ENCODE data around the gene NRARP. TPM values are rescaled to one million over a fixed set of nuclear protein-coding genes. Genes with fewer than 3 reads are reported as not detected.
A peak's percentile ranks its signal among the peaks of the same experiment; 100 is the strongest.

Gene NRARP
- total RNA-seq, 1 experiment from 2014 or later, result 16.9 TPM

GRCh38 chr9:137304383-137305059 is 2.5 kb upstream of the NRARP start:
- intact Hi-C loops (cut with micrococcal nuclease; ENCODE audit: unreplicated experiment) (no loop called here), in situ Hi-C loops (cut with HindIII; ENCODE audit: low pct_unique_long_range_greater_than_20kb, low sequenced_read_pairs) (no loop called here)
- Histone ChIP-seq H3K9me3 (ENCODE audit: control insufficient read depth, insufficient read depth, low read depth, low read length) (no peaks in the 10 kb centered on the region), H3K4me1 (ENCODE audit: control insufficient read depth, insufficient read depth, low read length) (peaks cover 46% of the 10 kb centered on the region), H3K36me3 (ENCODE audit: control insufficient read depth, insufficient read depth, low read length) (no peaks in the 10 kb centered on the region), H3K27ac (ENCODE audit: low read length) (peak overlapping the region; percentile 61; the same call in 1 of the 2 replicates), H3K4me3 (ENCODE audit: low read depth in 2 of 2, low read length in 2 of 2) (no peak overlapping the region), H3K27me3 (ENCODE audit: control insufficient read depth, insufficient read depth, low read length) (no peaks in the 10 kb centered on the region)
- no TSS peak for BruUV-seq (replicated peaks)
- no peak for ATAC-seq
- peak; percentile 47 for TF ChIP-seq CTCF (IDR thresholded peaks at IDR 0.05)
- TF ChIP-seq TCF7L2 (IDR thresholded peaks at IDR 0.05; ENCODE audit: low read depth, low read length), result no peak
- ChIA-PET POLR2A (no interaction called here), CTCF (no interaction called here)
- no peak for DNase-seq (ENCODE audit: low read depth, low spot score)

DNA sequence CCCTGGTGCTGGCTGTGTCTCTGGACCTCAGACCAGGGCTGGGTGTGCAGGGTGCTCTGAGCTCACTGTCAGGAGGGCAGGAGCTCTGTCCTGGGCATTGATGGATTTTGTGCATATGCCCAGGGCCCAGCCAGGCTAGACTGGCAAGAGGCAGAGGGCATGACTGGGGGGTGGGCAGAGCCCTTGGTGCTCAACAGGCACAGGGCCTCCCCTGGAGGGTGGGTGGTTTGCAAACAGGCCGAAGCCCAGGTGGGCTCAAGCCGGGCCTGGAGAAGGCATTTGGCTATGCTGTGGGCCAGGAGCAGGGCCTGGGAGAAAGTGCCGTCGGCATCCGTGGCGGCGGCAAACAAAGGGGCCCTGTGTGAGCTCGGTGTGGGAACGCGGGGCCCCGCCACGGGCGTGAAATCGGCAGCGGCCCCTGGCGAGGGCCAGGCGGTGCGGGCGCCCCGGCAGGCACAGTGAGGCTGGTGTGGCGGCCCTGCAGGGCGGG is 1.9 kb upstream of the NRARP start:
- DNase-seq (ENCODE audit: low read depth, low spot score) (no peak), ATAC-seq (no peak)
- in situ Hi-C loops (cut with HindIII; ENCODE audit: low pct_unique_long_range_greater_than_20kb, low sequenced_read_pairs), result no loop called here
- POLR2A ChIA-PET, result no interaction called here
- Histone ChIP-seq H3K4me1 (ENCODE audit: control insufficient read depth, insufficient read depth, low read length) (peaks cover 52% of the 10 kb centered on the region), H3K27ac (ENCODE audit: low read length) (peak overlapping the region; percentile 78), H3K9me3 (ENCODE audit: control insufficient read depth, insufficient read depth, low read depth, low read length) (no peaks in the 10 kb centered on the region), H3K36me3 (ENCODE audit: control insufficient read depth, insufficient read depth, low read length) (no peaks in the 10 kb centered on the region), H3K4me3 (ENCODE audit: low read depth in 2 of 2, low read length in 2 of 2) (no peak overlapping the region), H3K27me3 (ENCODE audit: control insufficient read depth, insufficient read depth, low read length) (no peaks in the 10 kb centered on the region)
- intact Hi-C loops (cut with micrococcal nuclease; ENCODE audit: unreplicated experiment), result no loop called here
- no peak for TF ChIP-seq POLR2AphosphoS5 (IDR thresholded peaks at IDR 0.05; ENCODE audit: low read depth, low read length)
- BruUV-seq (replicated peaks), result no TSS peak
- CTCF ChIA-PET, result no interaction called here

DNA sequence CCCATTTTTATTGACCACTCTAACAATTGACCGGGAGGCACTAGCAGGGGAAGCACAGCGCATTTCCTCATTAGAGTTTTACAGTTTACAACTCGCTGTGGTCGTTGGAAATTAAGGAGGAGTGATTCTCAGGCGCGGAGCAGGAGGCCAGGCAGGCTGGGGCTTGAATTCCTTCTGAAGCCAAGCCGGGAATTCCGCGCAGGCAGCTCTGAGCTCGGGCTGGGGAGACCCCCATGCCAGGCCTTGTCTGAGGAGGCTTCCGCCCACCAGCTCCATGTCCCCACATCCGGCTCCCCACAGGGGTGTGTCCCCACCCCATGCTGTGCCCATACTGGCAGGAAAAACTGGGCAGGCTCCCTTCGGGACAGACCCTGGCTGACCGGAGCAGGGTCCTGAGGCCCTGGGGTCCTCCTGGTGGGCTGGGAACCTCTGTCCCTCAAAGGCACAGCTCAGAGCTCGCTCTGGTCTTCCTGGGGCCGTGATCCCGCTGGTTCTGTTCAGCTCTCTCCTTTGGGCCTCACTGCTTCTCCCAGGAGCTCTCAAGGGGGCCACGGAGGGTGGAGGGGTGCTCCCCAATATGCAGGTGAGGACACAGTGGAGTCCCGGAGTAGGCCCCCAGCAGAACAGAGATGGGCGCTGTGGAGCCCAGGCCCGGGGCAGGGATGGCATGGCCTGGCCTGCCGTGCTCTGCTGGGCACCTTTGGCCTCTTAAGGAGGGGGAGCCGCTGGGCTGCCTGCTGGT is 1.3 kb upstream of the NRARP start:
- DNase-seq (ENCODE audit: low read depth, low spot score) (no peak), ATAC-seq (no peak)
- in situ Hi-C loops (cut with HindIII; ENCODE audit: low pct_unique_long_range_greater_than_20kb, low sequenced_read_pairs), result no loop called here
- Histone ChIP-seq H3K4me3 (ENCODE audit: low read depth in 2 of 2, low read length in 2 of 2) (peak overlapping the region; percentile 35 to 46), H3K27ac (ENCODE audit: low read length) (peak overlapping the region; percentile 78), H3K9me3 (ENCODE audit: control insufficient read depth, insufficient read depth, low read depth, low read length) (no peaks in the 10 kb centered on the region), H3K36me3 (ENCODE audit: control insufficient read depth, insufficient read depth, low read length) (no peaks in the 10 kb centered on the region), H3K4me1 (ENCODE audit: control insufficient read depth, insufficient read depth, low read length) (peaks cover 53% of the 10 kb centered on the region), H3K27me3 (ENCODE audit: control insufficient read depth, insufficient read depth, low read length) (no peaks in the 10 kb centered on the region)
- TF ChIP-seq TCF7L2 (IDR thresholded peaks at IDR 0.05; ENCODE audit: low read depth, low read length), result no peak
- no peak for TF ChIP-seq REST (IDR thresholded peaks at IDR 0.05; ENCODE audit: insufficient read depth in 1 of 2, low read depth in 2 of 2, low read length in 1 of 2)
- TF ChIP-seq CTCF (IDR thresholded peaks at IDR 0.05), result no peak
- no peak for TF ChIP-seq POLR2AphosphoS5 (IDR thresholded peaks at IDR 0.05; ENCODE audit: low read depth, low read length)
- no peak for TF ChIP-seq SIN3A (IDR thresholded peaks at IDR 0.05; ENCODE audit: borderline replicate concordance, insufficient read depth, low read depth, low read length)
- intact Hi-C loops (cut with micrococcal nuclease; ENCODE audit: unreplicated experiment), result no loop called here
- CTCF ChIA-PET, result no interaction called here
- BruUV-seq (replicated peaks), result no TSS peak
- POLR2A ChIA-PET, result no interaction called here
